Suppressor macrophage (primary cell): ENCODE measurements around the gene SPATA31C2.
A peak's percentile ranks its signal among the peaks of the same experiment; 100 is the strongest.
"Not testable (repeated sequence)": the region's sequence is repeated elsewhere in the genome, so short reads cannot be mapped to it uniquely, and the experiment has no call there.

Experiments used
- DNase-seq, 4 experiments: peaks; one replicate each; pipeline ENCODE4 v3.0.0-alpha.2; 2020 to 2022
- total RNA-seq, 17 experiments: gene quantifications; one replicate each; lab custom pipeline; 2026; ENCODE audit warnings: mixed read lengths in 6 of 17, inconsistent platforms in 3 of 17; lab: John Stamatoyannopoulos, UW

SPATA31C2 gene
- 0 to 0.88 (median 0) reads per million in 17 experiments for total RNA-seq

- DNase-seq, result not testable (repeated sequence)
These were observed at the start of gene SPATA31C2 for GRCh38 chr9:88138375-88138774. SPATA31C2 (minus strand) TSS chr9:88138475; CDS start chr9:88138446, 29 bp downstream.

DNA sequence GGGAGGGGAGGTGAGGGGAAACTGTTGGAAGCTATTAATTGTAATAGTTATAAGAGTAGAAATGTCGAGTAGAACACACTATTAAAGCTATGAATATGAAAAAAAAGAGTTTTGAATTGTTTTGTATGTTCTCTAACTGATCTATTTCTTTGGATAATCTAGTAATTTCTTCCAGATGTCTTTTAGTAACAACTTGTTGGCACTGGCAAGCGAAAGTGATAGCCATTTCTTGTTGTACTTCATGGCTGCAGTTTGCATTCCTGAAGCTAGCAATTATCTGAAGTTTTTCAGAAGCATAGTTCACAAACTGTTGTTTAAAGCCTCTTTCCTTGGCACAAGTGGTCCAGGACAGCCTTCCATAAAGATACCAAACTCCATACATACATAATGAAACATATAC, 49.4 kb upstream of the SPATA31C2 start:
- DNase-seq, result no peak

DNA sequence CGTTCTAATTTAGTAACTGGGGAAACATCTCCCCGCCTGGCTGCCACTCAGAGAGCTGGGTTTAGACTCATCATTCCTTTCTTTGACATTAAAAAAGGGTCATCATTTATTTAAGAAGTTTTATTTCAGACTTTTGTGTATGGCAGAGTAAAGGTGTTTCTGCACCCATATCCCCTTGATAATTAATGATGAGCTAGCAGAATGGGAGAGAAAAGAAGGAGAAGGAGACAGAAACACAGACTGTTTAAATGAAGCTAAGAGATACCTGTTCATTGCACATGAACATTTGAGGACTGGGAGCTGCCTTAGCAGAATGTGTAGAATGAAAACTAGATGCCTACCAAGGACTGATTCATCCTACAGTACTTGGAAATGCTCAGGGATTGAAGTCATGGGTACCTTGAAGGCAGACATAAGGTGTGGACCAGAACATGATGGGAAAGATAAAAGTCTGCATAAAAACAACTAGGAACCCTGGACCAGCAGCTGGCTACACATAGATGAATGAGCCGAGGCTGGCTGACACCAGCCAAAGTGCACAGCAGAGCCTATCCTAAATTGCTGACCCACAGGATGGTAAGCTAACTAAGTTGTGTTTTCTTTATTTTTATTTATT, 48.3 kb upstream of the SPATA31C2 start:
- DNase-seq, result no peak

DNA sequence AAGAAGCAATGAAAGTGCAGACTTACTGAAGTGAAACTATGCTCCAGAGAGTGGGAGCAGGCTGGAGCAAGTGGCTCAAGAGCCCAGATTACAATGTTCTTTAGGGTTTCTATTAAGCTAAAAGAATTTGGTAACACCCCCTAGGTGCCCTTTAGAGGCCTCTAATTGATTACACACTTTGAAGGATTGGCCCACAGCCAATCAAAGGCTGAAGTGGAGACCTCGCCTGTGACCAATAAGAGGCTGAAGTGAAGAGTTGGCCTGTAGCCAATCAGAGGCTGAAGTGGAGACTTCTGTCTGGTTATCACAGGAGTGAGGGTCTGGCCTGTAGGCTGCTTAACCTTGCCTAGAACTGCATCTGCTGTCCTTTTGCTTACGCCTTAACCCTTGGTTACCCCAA, 46.7 kb upstream of the SPATA31C2 start:
- DNase-seq, result no peak

DNA sequence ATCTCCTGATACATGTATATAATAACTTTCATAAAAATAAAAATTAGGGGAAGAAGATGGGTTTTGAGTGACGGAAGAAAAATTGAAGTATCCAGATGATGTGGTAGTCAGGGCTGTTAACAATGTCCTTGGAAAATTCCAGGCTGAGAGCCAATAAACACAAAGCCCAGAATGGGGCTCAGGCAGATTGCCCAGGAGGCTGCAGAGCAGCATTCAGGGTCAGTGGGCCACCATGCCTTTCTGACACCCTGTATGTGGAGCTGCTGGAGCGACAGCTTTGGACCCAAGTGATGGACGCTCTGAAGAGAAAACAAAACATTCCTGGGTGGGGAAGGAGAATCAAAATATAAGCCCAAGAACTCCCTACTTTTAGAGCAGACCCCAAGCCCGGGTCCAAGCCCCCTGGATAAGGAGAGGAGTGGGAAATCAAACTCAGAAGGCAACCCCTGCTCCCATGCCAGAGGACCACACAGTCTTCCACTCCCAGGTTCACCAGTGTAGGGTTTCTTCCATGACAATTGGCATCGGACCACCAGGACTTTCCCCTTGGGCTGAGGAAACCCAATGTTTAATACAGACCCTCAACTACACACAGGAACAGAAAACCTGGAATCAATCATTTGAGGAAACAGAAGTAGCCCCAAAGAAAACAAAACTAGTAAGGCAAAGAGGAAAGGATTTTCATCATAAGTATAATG, 45.7 kb upstream of the SPATA31C2 start:
- no peak for DNase-seq

- DNase-seq, result no peak
These were observed 44.2 kb upstream of the SPATA31C2 start for GRCh38 chr9:88182501-88182900.

- DNase-seq, result peak; percentile 12 to 65 (median 45)
These were observed 41.9 kb upstream of the SPATA31C2 start for GRCh38 chr9:88180081-88180765.

GRCh38 chr9:88179062-88179521, 40.8 kb upstream of the SPATA31C2 start:
- DNase-seq, result peak in 3 of 4 experiments; percentile 7 to 25 (median 18)

DNA sequence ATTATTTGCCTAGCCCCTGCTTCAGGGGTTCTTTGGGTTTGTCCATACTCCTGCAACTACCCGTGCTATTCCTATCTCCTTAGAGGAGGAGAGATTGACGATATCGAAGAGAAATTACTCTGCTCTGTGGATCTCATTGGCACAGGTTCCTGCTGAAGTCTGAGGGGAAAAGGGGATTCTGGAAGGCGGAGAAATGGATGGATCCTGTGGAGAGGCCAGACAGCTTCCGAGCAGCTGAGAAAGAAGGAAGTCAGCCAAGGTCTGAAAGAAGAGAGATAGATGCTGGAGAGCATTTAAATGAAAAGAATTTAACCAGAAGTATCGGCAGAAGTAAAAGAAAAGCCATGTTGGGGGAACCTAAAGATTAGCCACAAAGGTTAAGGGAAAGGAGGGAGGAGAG, 40.4 kb upstream of the SPATA31C2 start:
- no peak for DNase-seq

- DNase-seq, result peak in 3 of 4 experiments; percentile 43 to 60 (median 45)
These were observed 39.1 kb upstream of the SPATA31C2 start for GRCh38 chr9:88177371-88177770.

GRCh38 chr9:88174324-88174723, 36.0 kb upstream of the SPATA31C2 start:
- DNase-seq, result no peak

DNA sequence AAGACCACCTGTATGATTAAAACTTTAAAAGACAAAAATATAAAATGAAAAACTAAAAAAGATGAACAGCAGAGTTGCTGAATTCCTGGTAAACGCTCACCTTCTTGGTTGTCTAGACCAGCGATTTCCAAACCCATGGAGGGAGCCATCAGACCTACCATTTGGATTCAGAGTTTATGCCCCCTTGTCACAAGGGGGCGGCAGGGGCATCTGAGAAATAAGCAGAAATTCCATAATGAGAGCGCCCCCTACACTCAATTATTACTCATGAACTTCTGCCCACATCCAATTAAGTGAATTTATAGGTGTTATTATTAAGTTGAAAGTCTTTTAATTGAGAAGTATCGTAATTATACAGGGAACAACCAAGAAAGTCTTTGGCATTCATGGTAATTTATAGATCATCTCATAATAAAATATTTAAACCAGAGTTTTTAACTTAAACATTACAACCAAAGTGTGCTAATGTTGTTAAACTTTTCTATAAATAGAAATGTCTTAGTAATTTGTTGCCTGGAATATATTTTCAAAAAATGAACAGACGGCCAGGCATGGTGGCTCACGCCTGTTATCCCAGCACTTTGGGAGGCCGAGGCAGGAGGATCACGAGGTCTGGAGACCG, 35.2 kb upstream of the SPATA31C2 start:
- peak; percentile 77 to 89 (median 81) for DNase-seq

GRCh38 chr9:88169700-88170099, 31.4 kb upstream of the SPATA31C2 start:
- DNase-seq, result no peak

DNA sequence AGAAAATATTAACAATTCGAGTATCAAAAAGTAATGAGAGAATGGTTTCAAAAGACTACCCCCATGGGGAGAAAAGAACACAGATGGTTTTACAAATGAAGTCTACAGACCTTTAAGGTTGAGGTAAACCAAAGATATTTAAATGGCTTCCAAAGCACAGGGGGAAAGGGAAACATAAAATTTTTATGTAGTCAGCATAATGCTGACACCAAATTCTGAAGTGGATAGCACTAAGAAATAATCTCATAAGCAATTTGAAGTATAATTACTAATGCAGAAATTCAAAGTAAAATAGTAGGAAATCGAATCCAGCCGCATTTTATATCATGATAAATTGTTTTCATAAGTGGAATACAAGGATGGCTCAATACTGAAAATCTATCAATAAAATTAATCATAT, 30.3 kb upstream of the SPATA31C2 start:
- no peak for DNase-seq

- no peak for DNase-seq
These were observed 28.4 kb upstream of the SPATA31C2 start for GRCh38 chr9:88166660-88167059.

- peak; percentile 37 to 74 (median 60) for DNase-seq
These were observed 26.6 kb upstream of the SPATA31C2 start for GRCh38 chr9:88164850-88165249.

- DNase-seq, result no peak
These were observed 22.9 kb upstream of the SPATA31C2 start for GRCh38 chr9:88161144-88161543.

DNA sequence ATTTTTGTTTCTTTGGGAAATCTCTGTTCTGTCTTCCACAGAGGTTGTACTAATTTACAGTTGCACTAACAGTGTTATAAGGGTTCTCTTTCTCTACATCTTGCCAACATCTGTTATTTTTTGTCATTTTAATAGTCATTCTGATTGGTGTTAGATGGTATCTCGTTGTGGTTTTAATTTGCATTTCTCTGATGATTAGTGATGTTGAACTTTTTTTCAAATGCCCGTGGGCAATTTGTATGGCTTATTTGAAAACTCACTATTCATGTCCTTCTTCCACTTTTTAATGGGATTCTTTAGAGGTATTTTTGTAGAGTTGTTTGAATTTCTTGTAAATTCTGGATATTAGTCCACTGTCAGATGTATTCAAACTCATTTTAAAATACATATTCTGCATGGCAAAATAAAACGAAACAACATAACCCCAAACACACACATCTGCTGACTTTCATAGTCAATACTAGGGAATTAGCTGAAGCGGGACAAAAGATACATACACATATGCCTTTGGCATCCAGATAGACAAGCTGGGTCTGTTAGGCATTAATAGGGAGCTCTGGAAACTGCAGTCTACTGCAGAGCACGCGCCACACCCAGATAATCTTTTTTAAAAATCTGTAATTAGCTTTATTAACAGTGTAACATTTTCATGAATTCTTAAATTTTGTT, 5.8 kb upstream of the SPATA31C2 start:
- DNase-seq, result no peak

DNA sequence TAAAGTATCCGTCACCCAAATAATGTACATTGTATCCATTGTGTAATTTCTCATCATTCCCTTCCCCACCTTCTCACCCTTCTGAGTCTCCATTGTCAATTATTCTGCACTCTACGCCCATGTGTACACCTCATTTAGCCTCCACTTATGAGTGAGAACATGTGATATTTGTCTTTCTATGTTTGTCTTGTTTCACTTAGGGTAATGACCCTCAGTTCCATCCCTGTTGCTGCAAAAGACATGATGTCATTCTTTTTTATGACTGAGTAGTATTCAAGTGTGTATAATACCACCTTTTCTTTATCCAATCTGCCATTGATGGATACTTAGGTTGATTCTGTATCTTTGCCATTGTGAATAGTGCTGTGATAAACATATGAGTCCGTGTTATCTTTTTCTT, 4.9 kb upstream of the SPATA31C2 start:
- DNase-seq, result no peak

DNA sequence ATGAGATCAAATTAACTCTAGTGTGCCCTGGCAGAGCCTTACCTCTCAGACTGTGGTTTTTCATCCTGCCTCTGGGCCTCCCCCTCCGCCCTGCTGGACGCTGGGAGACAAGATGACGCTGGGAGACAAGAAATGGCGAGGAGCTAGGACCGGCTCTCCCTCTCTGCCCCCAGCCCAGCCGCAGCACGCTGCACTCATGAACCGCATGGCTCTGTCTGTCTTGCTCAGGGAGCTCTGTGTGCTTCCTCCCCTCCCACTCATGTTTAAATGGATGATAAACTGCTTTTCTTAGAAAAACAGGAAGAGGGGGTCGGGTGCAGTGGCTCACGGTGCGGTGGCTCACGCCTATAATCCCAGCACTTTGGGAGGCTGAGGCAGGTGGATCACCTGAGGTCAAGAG, 4.7 kb downstream of the SPATA31C2 start:
- DNase-seq, result peak; percentile 41 to 65 (median 58)

GRCh38 chr9:88129556-88129955, 8.7 kb downstream of the SPATA31C2 start:
- DNase-seq, result not testable (repeated sequence)

DNA sequence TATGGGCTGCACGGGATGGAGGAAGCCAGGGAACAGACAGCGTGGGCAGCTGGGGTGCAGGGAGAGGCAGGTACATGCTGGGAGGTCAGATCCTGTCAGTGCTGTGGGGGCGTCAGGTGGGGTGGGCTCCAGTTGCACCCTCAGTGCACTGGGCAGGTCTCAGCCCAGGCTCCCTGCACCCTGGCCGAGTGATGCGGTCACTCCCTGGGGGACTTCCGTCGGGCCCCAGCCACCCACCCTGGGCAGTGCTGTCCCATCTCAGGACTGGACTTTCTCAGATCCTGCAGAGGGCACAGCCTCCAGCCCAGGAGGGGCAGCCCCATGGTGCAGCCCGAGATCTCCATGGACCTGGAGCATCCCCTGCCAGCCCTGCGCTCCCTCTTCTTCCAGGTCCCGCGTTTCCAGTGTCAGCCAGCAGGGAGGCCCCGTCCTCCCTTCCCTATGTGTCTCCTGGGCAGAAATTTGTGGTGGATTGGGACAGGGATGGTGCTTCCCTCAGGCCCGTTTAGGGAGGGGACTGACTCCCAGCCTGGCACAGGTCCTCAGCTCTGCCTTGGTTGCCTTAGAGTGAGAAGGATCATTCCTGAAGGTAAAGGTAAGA, 10.5 kb downstream of the SPATA31C2 start:
- not testable (repeated sequence) for DNase-seq
